HG02852 (cell line): ENCODE measurements around the gene N4BP2.
"Not testable (repeated sequence)": the region's sequence is repeated elsewhere in the genome, so short reads cannot be mapped to it uniquely, and the experiment has no call there.

Source experiments
- ATAC-seq: cut with Tn5 transposase; IDR thresholded peaks from one replicate; pipeline ENCODE4 v1.9.1; 2021; ENCODE audit warnings: mild to moderate bottlenecking, moderate library complexity; ENCODE audit not compliant: unreplicated experiment

Gene N4BP2

DNA sequence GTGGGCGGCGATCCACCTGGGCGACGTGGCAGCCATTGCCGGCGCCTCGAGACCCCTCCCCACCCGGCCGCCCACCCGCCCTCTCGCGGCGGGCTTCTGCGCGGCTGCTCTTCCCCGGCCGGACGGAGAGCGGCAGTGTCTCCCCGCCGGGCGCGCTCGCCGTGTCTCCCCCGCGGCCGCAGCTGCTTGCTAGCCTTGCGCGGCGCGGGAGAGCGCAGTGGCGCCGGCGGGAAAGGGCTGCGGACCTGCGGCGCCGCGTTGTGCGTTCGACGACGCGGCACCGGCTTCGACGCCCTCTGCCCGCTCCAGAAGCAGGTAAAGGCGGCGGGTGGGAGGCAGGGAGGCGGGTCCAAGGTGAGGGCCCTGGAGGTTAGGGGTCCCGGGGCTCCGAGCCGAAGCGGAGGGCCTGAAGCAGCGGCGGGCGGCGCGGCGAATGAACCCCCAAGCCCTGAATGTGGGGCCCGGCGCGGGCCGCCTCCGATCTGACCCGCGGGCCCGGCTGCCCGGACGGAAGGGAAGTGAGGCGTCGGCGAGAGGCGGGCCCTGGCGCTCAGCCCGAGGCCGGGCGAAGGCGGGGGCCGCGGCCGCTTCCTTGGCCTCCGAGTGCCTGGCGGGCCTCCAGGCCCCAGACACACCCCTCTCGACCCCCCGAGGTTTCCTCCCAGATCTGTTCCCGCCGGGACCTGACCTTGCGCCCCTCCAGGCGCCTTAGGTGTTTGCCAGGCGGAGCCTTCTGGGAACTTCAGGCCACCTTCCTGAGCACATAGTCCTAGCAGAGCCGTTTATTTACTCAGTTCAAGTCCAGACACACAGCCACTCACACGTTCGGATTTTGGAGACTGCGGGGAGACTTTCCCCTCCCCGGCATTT lies at the start of gene N4BP2:
Gene N4BP2 (plus strand): TSS at position 135 of the 870 bp plus-strand sequence. CDS start 40,491 bp downstream, outside the sequence.
- peak; percentile 56 for ATAC-seq

GRCh38 chr4:40016007-40016406 lies 40.6 kb upstream of the N4BP2 start:
- no peak for ATAC-seq

- no peak for ATAC-seq
These were observed 36.4 kb upstream of the N4BP2 start for GRCh38 chr4:40020221-40020620.

DNA sequence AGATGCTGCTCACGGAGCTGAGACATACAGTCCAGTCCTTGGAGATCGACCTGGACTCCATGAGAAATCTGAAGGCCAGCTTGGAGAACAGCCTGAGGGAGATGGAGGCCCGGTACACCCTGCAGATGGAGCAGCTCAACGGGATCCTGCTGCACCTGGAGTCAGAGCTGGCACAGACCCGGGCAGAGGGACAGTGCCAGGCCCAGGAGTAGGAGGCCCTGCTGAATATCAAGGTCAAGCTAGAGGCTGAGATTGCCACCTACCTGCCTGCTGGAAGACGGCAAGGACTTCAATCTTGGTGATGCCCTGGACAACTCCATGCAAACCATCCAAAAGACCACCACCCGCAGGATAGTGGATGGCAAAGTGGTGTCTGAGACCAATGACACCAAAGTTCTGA lies 35.5 kb upstream of the N4BP2 start:
- not testable (repeated sequence) for ATAC-seq

DNA sequence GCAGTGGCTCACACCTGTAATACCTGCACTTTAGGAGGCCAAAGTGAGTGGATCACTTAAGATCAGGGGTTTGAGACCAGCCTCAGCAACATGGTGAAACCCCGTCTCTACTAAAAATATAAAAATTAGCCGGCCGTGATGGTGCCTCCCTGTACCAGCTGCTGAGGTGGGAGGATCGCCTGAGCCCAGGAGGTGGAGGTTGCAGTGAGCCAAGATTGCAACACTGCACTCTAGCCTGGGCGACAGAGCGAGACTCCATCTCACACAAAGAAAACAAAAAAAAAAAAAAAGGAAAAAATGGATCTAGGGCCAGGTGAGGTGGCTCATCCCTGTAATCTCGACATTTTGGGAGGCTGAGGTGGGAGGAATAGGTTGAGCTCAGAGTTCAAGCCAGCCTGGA lies 32.6 kb upstream of the N4BP2 start:
- not testable (repeated sequence) for ATAC-seq

- ATAC-seq = no peak
These were observed 23.9 kb upstream of the N4BP2 start for GRCh38 chr4:40032785-40033184.

- no peak for ATAC-seq
These were observed 23.0 kb upstream of the N4BP2 start for GRCh38 chr4:40033613-40034012.

GRCh38 chr4:40038977-40039376 lies 17.7 kb upstream of the N4BP2 start:
- ATAC-seq = no peak

DNA sequence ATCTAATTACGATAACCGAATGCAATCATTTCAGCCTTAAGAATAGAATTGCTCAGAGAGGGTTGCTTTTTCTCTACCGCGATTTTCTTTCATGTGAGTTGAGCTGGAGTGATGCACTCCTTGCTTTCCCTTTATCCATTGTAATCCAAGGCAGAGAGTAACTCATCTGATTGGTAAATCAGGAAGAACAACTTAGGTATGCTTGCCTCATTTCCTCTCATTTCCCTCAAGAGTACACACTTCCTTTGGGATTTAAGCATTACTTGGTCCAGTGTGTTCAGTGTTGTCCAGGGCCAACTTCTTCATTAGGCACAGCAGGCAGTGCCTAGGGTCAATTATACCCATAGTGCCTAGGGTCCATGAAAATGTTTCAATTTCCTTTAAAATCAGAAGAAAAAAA lies 15.7 kb upstream of the N4BP2 start:
- ATAC-seq = no peak

GRCh38 chr4:40043786-40044185 lies 12.9 kb upstream of the N4BP2 start:
- ATAC-seq = no peak

DNA sequence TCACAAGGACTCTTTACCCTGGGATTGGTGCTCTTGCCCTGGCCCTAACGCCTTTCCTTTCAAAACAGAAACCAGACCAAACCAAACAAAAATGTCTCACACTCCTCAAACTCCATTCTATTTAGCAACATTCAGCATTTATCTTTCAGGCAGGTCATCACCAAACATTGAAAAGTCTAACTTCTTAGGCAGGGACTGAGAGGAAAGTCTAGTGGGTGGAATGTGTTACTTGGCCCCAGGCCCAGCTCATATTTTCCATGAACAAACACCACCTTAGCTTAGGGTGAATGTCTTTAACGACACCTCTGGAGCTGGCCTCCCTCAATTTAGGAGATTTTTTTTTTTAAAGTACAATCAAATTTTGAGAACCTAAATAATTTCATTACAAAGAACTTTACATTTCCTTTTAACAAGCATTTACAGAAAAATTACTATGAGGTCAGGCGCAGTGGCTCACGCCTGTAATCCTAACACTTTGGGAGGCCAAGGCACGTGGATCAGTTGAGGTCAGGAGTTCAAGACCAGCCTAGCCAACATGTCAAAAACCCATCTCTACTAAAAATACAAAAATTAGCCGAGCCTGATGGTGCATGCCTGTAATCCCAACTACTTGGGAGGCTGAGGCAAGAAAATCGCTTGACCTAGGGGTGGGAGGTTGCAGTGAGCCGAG lies 10.2 kb upstream of the N4BP2 start:
- no peak for ATAC-seq

- no peak for ATAC-seq
These were observed 3.5 kb upstream of the N4BP2 start for GRCh38 chr4:40053161-40053560.

GRCh38 chr4:40055511-40055862 lies 1.2 kb upstream of the N4BP2 start:
- ATAC-seq = no peak

DNA sequence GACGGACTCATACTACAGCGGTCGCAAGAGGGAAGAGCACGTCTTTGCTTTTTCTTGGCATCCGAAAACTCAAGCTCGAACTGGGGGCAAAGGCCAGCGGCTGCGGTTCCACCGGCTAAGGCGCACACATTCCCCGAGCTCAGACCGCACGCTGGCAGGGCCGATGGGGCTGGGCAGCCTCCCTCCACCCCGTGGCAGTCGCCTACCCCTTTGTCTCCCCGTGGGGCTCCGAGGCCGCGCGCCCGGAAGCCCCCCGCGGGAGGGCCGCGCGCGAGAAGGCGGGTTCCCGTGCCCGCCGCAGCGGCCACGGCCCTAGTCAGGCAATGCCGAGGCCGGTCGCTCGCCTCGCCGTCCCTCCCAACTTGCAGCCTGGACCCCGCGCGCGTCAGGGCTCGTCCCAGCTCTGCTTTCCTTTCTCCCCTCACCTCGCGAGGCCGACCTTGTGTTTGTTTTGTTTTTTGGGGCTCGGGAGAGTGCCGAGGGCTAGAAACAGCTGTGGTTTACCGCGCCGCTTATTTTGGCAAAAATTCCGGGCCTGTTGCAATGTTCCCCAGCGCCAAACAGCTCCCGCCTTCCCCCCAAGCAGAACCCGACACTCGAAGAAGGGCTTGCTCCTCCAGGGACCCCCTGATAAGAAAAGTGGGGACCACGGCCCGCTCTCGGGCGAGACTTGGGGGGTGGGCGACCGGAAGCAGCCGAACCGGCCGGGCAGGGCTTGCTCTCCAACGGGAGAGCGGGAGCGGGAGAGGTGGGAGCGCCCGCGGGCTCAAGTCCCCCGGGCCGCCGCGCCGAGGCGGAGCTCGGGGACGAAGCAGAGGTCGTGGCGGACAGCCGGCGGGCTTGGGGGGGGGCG lies 561 bp upstream of the N4BP2 start:
- peak; percentile 18 for ATAC-seq

DNA sequence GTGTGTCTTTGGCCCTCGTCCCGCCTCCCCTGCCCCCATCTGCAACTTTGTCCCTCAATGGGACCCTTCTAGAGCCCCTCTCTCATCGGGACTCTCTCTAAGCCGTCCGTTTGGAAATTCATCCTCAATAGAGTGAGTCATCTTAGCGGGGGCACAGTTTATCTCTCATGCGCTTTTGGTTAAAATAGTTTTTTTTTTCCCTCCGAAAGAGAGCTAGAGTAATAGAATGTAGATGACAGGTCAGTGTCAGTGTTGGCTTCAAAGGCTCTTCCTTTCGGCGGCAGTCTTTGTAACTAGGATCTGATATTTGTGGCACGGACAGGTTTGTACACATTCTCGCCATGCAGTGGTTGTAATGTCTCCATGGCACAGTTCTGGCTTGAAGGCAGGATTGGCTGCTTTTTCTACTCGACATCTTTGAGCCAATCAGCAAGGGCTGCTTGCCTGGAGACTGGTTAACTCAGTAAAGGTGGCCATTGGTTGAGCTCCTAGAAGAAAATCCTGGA lies 989 bp downstream of the N4BP2 start:
- ATAC-seq = peak; percentile 69

GRCh38 chr4:40058121-40058520 lies 1.5 kb downstream of the N4BP2 start:
- no peak for ATAC-seq

DNA sequence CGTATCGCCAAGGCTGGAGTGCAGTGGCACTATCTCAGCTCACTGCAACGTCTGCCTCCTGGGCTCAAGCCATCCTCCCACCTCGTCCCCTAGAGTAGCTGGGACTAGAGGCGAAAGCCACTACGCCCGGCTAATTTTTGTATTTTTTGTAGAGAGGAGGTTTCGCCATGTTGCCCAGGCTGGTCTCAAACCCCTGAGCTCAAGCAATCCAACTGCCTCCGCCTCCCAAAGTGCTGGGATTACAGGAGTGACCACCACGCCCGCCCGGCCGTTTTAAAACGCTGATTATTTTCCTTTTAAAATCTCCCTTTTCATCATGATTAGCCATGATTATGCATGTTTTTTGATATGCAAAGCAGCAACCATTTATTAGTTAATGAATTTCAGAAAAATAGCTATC lies 2.2 kb downstream of the N4BP2 start:
- no peak for ATAC-seq

DNA sequence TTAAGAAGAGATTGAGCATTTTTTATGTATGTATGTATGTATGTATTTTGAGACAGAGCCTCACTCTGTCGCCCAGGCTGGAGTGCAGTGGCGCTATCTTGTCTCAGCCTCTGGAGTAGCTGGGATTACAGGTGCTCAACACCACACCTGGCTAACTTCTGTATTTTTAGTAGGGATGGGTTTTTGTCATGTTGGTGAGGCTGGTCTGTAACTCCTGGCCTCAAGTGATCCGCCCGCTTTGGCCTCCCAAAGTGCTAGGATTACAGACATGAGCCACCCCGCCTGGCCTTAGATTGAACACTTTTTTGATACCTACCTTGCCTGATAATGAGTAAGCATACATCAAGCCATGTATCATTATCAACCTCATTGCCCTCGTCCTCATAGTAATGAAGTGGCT lies 2.7 kb downstream of the N4BP2 start:
- ATAC-seq = no peak

DNA sequence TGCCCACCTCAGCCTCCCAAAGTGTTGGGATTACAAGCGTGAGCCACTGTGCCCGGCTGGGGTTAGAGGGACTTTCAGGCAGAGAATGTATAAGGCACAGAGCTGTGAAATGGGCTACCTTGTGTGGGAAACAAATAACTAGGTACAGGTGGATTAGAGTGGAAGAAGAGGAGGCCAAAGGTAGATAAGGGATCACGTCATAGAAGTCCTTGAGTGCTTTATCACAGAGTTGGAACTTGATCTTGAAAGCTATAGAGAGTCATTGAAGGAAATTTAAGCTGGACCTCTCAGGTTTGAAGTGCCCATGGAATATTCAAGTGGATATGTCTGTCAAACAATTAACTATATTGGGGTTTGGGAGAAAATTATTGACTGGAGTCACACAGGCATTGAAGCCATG lies 8.4 kb downstream of the N4BP2 start:
- no peak for ATAC-seq

DNA sequence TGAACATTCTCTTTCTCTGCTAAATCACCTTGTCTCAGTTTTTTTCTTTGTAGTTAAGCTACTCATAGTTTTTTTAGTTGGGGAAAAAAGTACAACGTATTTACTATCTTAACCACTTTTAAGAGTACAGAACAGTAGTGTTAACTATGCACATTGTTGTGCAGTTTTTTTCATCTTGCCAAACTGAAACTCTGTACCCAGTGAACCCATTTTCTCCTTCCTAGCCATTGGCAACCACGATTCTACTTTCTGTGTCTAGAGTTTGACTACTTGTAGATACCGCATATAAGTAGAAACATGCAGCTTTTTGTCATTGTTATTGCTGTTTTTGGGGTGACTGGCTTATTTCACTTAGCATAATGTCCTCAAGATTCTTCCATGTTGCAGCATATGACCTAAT lies 10.0 kb downstream of the N4BP2 start:
- ATAC-seq = no peak

GRCh38 chr4:40070387-40070786 lies 13.7 kb downstream of the N4BP2 start:
- no peak for ATAC-seq
